Suprapubic skin (tissue), 3 donors: ENCODE data around the gene CPXM1.

Experiments
- EP300 ChIP-seq: sonication (generic); formaldehyde crosslinking; IDR thresholded peaks from one replicate; pipeline ENCODE4 v1.6.1; 2017; ENCODE audit warnings: antibody characterized with exemption
- POLR2A ChIP-seq, 2 donors: fragments of 450-650 bp; IDR thresholded peaks; one replicate each; pipeline ENCODE4 v1.6.1; 2017; ENCODE audit warnings: antibody characterized with exemption in 2 of 2, mild to moderate bottlenecking in 2 of 2, moderate library complexity in 2 of 2
- TF ChIP-seq, protein P1 (sequence below), 2 donors: fragments of 200-600 bp in 1 of 2; fragments of 450-650 bp in 1 of 2; sonication (generic) in 1 of 2; IDR thresholded peaks; one replicate each; pipeline ENCODE4 v1.5.1; 2016 to 2019; ENCODE audit warnings: antibody characterized with exemption in 2 of 2, mild to moderate bottlenecking in 1 of 2, moderate library complexity in 1 of 2

- TF ChIP-seq, protein P1, sequence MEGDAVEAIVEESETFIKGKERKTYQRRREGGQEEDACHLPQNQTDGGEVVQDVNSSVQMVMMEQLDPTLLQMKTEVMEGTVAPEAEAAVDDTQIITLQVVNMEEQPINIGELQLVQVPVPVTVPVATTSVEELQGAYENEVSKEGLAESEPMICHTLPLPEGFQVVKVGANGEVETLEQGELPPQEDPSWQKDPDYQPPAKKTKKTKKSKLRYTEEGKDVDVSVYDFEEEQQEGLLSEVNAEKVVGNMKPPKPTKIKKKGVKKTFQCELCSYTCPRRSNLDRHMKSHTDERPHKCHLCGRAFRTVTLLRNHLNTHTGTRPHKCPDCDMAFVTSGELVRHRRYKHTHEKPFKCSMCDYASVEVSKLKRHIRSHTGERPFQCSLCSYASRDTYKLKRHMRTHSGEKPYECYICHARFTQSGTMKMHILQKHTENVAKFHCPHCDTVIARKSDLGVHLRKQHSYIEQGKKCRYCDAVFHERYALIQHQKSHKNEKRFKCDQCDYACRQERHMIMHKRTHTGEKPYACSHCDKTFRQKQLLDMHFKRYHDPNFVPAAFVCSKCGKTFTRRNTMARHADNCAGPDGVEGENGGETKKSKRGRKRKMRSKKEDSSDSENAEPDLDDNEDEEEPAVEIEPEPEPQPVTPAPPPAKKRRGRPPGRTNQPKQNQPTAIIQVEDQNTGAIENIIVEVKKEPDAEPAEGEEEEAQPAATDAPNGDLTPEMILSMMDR (IDR thresholded peaks at IDR 0.05): no peak
- TF ChIP-seq POLR2A (IDR thresholded peaks at IDR 0.05): no peak
- no peak for TF ChIP-seq EP300
These were observed 5.0 kb downstream of the CPXM1 start for GRCh38 chr20:2795451-2795850.
